Measurements from ENCODE around the gene FUBP1. TPM values are rescaled to one million over a fixed set of nuclear protein-coding genes. Genes with fewer than 3 reads are reported as not detected.
"Not testable (repeated sequence)": the region's sequence is repeated elsewhere in the genome, so short reads cannot be mapped to it uniquely, and the experiment has no call there.

The FUBP1 gene
- polyA plus RNA-seq (2012; ENCODE audit: low read depth, missing spikeins): 120 TPM

GRCh38 chr1:77978969-77979876, at the start of gene FUBP1:
Gene FUBP1, minus strand, starts transcription at chr1:77979072. Its CDS starts 68 bp downstream, at chr1:77979004.
- TF ChIP-seq SPI1 (IDR thresholded peaks at IDR 0.05; ENCODE audit: low read depth, low read length) (peak; percentile 61), PAX5 (IDR thresholded peaks at IDR 0.05; ENCODE audit: insufficient read depth, low read length, severe bottlenecking) (peak; percentile 22), POLR2A (IDR thresholded peaks at IDR 0.05; ENCODE audit: low read depth, low read length) (peak; percentile 96), POU2F2 (IDR thresholded peaks at IDR 0.05; ENCODE audit: low read depth, low read length) (peak; percentile 58; the same call in 1 of the 2 replicates), TAF1 (IDR thresholded peaks at IDR 0.05; ENCODE audit: low read depth, low read length) (peak; percentile 65), POLR2AphosphoS5 (IDR thresholded peaks at IDR 0.05; ENCODE audit: low read depth, low read length) (peak; percentile 97)
- peak; percentile 64 for DNase-seq (ENCODE audit: insufficient read length, low spot score)
- FAIRE-seq: peak; percentile 89

- not testable (repeated sequence) for FAIRE-seq
These were observed 42.3 kb upstream of the FUBP1 start for GRCh38 chr1:78021134-78021533.

GRCh38 chr1:78019024-78019423, 40.2 kb upstream of the FUBP1 start:
- FAIRE-seq: no peak
- no peak for TF ChIP-seq POLR2AphosphoS5 (IDR thresholded peaks at IDR 0.05; ENCODE audit: low read depth, low read length)
- no peak for TF ChIP-seq TAF1 (IDR thresholded peaks at IDR 0.05; ENCODE audit: low read depth, low read length)
- TF ChIP-seq PAX5 (IDR thresholded peaks at IDR 0.05; ENCODE audit: insufficient read depth, low read length, severe bottlenecking): no peak
- DNase-seq (ENCODE audit: insufficient read length, low spot score): no peak

More at GRCh38 chr1:78021134-78021533, 42.3 kb upstream of the FUBP1 start:
- not testable (repeated sequence) for DNase-seq (ENCODE audit: insufficient read length, low spot score)

- TF ChIP-seq SPI1 (IDR thresholded peaks at IDR 0.05; ENCODE audit: low read depth, low read length): no peak
- no peak for TF ChIP-seq POLR2A (IDR thresholded peaks at IDR 0.05; ENCODE audit: low read depth, low read length)
- no peak for TF ChIP-seq TAF1 (IDR thresholded peaks at IDR 0.05; ENCODE audit: low read depth, low read length)
- no peak for FAIRE-seq
- DNase-seq (ENCODE audit: insufficient read length, low spot score): no peak
These were observed 36.3 kb upstream of the FUBP1 start for GRCh38 chr1:78015148-78015547.

GRCh38 chr1:78011050-78011449, 32.2 kb upstream of the FUBP1 start:
- TF ChIP-seq SPI1 (IDR thresholded peaks at IDR 0.05; ENCODE audit: low read depth, low read length) (no peak), POU2F2 (IDR thresholded peaks at IDR 0.05; ENCODE audit: low read depth, low read length) (no peak), TAF1 (IDR thresholded peaks at IDR 0.05; ENCODE audit: low read depth, low read length) (no peak), POLR2AphosphoS5 (IDR thresholded peaks at IDR 0.05; ENCODE audit: low read depth, low read length) (no peak), POLR2A (IDR thresholded peaks at IDR 0.05; ENCODE audit: low read depth, low read length) (no peak), PAX5 (IDR thresholded peaks at IDR 0.05; ENCODE audit: insufficient read depth, low read length, severe bottlenecking) (no peak)

GRCh38 chr1:78009836-78010235, 31.0 kb upstream of the FUBP1 start:
- TF ChIP-seq TAF1 (IDR thresholded peaks at IDR 0.05; ENCODE audit: low read depth, low read length) (no peak), SPI1 (IDR thresholded peaks at IDR 0.05; ENCODE audit: low read depth, low read length) (no peak), POU2F2 (IDR thresholded peaks at IDR 0.05; ENCODE audit: low read depth, low read length) (no peak), POLR2AphosphoS5 (IDR thresholded peaks at IDR 0.05; ENCODE audit: low read depth, low read length) (no peak), PAX5 (IDR thresholded peaks at IDR 0.05; ENCODE audit: insufficient read depth, low read length, severe bottlenecking) (no peak)
- FAIRE-seq (no peak), DNase-seq (ENCODE audit: insufficient read length, low spot score) (no peak)

More at GRCh38 chr1:78011050-78011449, 32.2 kb upstream of the FUBP1 start:
- DNase-seq (ENCODE audit: insufficient read length, low spot score) (no peak), FAIRE-seq (no peak)

GRCh38 chr1:78009276-78009675, 30.4 kb upstream of the FUBP1 start:
- FAIRE-seq (no peak), DNase-seq (ENCODE audit: insufficient read length, low spot score) (no peak)
- TF ChIP-seq POU2F2 (IDR thresholded peaks at IDR 0.05; ENCODE audit: low read depth, low read length) (no peak), TAF1 (IDR thresholded peaks at IDR 0.05; ENCODE audit: low read depth, low read length) (no peak), PAX5 (IDR thresholded peaks at IDR 0.05; ENCODE audit: insufficient read depth, low read length, severe bottlenecking) (no peak), SPI1 (IDR thresholded peaks at IDR 0.05; ENCODE audit: low read depth, low read length) (no peak), POLR2A (IDR thresholded peaks at IDR 0.05; ENCODE audit: low read depth, low read length) (no peak), POLR2AphosphoS5 (IDR thresholded peaks at IDR 0.05; ENCODE audit: low read depth, low read length) (no peak)

GRCh38 chr1:78007677-78008341, 28.9 kb upstream of the FUBP1 start:
- FAIRE-seq: no peak
- TF ChIP-seq POLR2AphosphoS5 (IDR thresholded peaks at IDR 0.05; ENCODE audit: low read depth, low read length) (no peak), TAF1 (IDR thresholded peaks at IDR 0.05; ENCODE audit: low read depth, low read length) (no peak), SPI1 (IDR thresholded peaks at IDR 0.05; ENCODE audit: low read depth, low read length) (no peak), PAX5 (IDR thresholded peaks at IDR 0.05; ENCODE audit: insufficient read depth, low read length, severe bottlenecking) (no peak), POLR2A (IDR thresholded peaks at IDR 0.05; ENCODE audit: low read depth, low read length) (no peak)

GRCh38 chr1:78006521-78006920, 27.6 kb upstream of the FUBP1 start:
- FAIRE-seq: no peak
- TF ChIP-seq PAX5 (IDR thresholded peaks at IDR 0.05; ENCODE audit: insufficient read depth, low read length, severe bottlenecking) (no peak), POU2F2 (IDR thresholded peaks at IDR 0.05; ENCODE audit: low read depth, low read length) (no peak), POLR2A (IDR thresholded peaks at IDR 0.05; ENCODE audit: low read depth, low read length) (no peak), TAF1 (IDR thresholded peaks at IDR 0.05; ENCODE audit: low read depth, low read length) (no peak), POLR2AphosphoS5 (IDR thresholded peaks at IDR 0.05; ENCODE audit: low read depth, low read length) (no peak), SPI1 (IDR thresholded peaks at IDR 0.05; ENCODE audit: low read depth, low read length) (no peak)
- no peak for DNase-seq (ENCODE audit: insufficient read length, low spot score)

More at GRCh38 chr1:78007677-78008341, 28.9 kb upstream of the FUBP1 start:
- DNase-seq (ENCODE audit: insufficient read length, low spot score): no peak
